GM18907 (cell line): Measurements from ENCODE around the gene IRAK4.

Experiments
- ATAC-seq: cut with Tn5 transposase; IDR thresholded peaks from one replicate; pipeline ENCODE4 v1.9.1; 2021; ENCODE audit warnings: mild to moderate bottlenecking, moderate library complexity; ENCODE audit not compliant: unreplicated experiment

IRAK4 gene

GRCh38 chr12:43835656-43836474 is 77.1 kb downstream of the IRAK4 start, which contains the start of gene TMEM117:
Gene TMEM117, plus strand, starts transcription at chr12:43836081.
- peak; percentile 81 for ATAC-seq

GRCh38 chr12:43836475-43836989 is 77.8 kb downstream of the IRAK4 start:
- peak; percentile 32 for ATAC-seq
